DOHH2 (cell line): ENCODE measurements around the gene BIK.
"Not testable (repeated sequence)": the region's sequence is repeated elsewhere in the genome, so short reads cannot be mapped to it uniquely, and the experiment has no call there.

Experiments used
- H3F3A ChIP-seq: fragments of 200-600 bp; sonication (generic), shearing (Covaris generic); 2 replicates; pipeline ENCODE4 v1.6.0; 2016; ENCODE audit warnings: antibody characterized with exemption, mild to moderate bottlenecking; ENCODE audit not compliant: control insufficient read depth, insufficient read depth
- H3K27ac ChIP-seq: fragments of 200-600 bp; sonication (generic); 2 replicates; pipeline ENCODE4 v1.5.1; 2014; ENCODE audit warnings: low read depth, mild to moderate bottlenecking, low read length, moderate library complexity
- H3K27me3 ChIP-seq: fragments of 200-600 bp; sonication (generic); 2 replicates; pipeline ENCODE4 v1.6.1; 2014; ENCODE audit warnings: mild to moderate bottlenecking, low read length, mixed read lengths; ENCODE audit not compliant: control insufficient read depth
- H3K36me3 ChIP-seq: fragments of 200-600 bp; sonication (generic); 2 replicates; pipeline ENCODE4 v1.6.1; 2014; ENCODE audit warnings: mild to moderate bottlenecking, low read length, moderate library complexity, mixed read lengths; ENCODE audit not compliant: control insufficient read depth
- H3K4me1 ChIP-seq: fragments of 200-600 bp; sonication (generic); 2 replicates; pipeline ENCODE4 v1.6.1; 2014; ENCODE audit warnings: mild to moderate bottlenecking, low read length, mixed read lengths; ENCODE audit not compliant: control insufficient read depth
- H3K4me2 ChIP-seq: fragments of 200-600 bp; sonication (generic); 2 replicates; pipeline ENCODE4 v1.6.0; 2014; ENCODE audit warnings: mild to moderate bottlenecking, low read length, moderate library complexity
- H3K4me3 ChIP-seq: fragments of 200-600 bp; sonication (generic); 2 replicates; pipeline ENCODE4 v1.5.1; 2014; ENCODE audit warnings: mild to moderate bottlenecking, low read length, mixed read lengths
- H3K79me2 ChIP-seq: fragments of 200-600 bp; sonication (generic); 2 replicates; pipeline ENCODE4 v1.6.1; 2014; ENCODE audit warnings: mild to moderate bottlenecking, low read length, mixed read lengths; ENCODE audit not compliant: control insufficient read depth
- H3K9me2 ChIP-seq: fragments of 200-600 bp; sonication (generic); replicated peaks from 2 replicates; pipeline ENCODE4 v1.6.1; 2014; ENCODE audit warnings: mild to moderate bottlenecking, low read length, mixed read lengths; ENCODE audit not compliant: control insufficient read depth
- H3K9me3 ChIP-seq: fragments of 200-600 bp; sonication (generic); 2 replicates; pipeline ENCODE4 v1.6.1; 2014; ENCODE audit warnings: antibody characterized with exemption, low read length, mixed read lengths; ENCODE audit not compliant: control insufficient read depth, insufficient read depth
- H4K20me1 ChIP-seq: fragments of 200-600 bp; sonication (generic); 2 replicates; pipeline ENCODE4 v1.6.0; 2014; ENCODE audit warnings: low read depth, mild to moderate bottlenecking, antibody characterized with exemption, low read length, moderate library complexity; ENCODE audit not compliant: control insufficient read depth, insufficient read depth
- CTCF ChIP-seq: fragments of 200-600 bp; sonication (generic); IDR thresholded peaks from one replicate; pipeline ENCODE4 v1.5.1; 2014; ENCODE audit warnings: antibody characterized with exemption, mild to moderate bottlenecking, low read depth, low read length; ENCODE audit not compliant: poor library complexity, severe bottlenecking
- EZH2phosphoT487 ChIP-seq: fragments of 200-600 bp; sonication (generic); IDR thresholded peaks from 2 replicates; pipeline ENCODE4 v1.6.1; 2017; ENCODE audit warnings: borderline replicate concordance, mild to moderate bottlenecking, antibody characterized with exemption, low read length, moderate library complexity, mixed read lengths

Gene BIK

DNA sequence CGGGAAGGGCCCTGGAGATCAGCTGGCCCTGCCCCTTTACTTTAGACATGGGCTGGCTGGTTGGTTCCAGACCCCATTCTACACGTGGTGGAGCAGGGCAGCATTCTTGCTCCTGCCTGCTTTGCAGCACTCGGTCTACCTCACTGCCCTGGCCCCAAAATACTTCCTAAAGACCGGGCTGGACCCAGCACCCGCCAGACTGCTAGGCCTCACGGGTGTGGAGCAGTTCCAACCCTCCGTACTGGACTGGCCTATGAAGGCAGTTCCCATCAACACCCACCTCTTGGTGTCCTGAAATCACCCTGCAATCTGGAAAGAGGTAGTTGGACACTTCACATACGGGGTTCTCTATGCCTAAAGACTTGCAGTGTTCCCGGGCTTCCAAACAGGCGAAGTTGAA, 26.3 kb downstream of the BIK start:
- peaks cover 84% of the 10 kb centered on the region for H3K36me3 ChIP-seq
- H3K4me3 ChIP-seq: no peak overlapping the region
- no peaks in the 10 kb centered on the region for H3K9me3 ChIP-seq
- H3K79me2 ChIP-seq: peaks cover 19% of the 10 kb centered on the region
- peaks cover 3% of the 10 kb centered on the region; the same call in 1 of the 2 replicates for H4K20me1 ChIP-seq
- H3K9me2 ChIP-seq: no peaks in the 10 kb centered on the region
- H3K4me2 ChIP-seq: no peak overlapping the region
- peaks cover 9% of the 10 kb centered on the region for H3K4me1 ChIP-seq
- no peak overlapping the region for H3K27ac ChIP-seq
- H3K27me3 ChIP-seq: no peaks in the 10 kb centered on the region
- TF ChIP-seq CTCF (no peak), EZH2phosphoT487 (no peak)
- no peaks in the 10 kb centered on the region for H3F3A ChIP-seq

- TF ChIP-seq CTCF (no peak), EZH2phosphoT487 (no peak)
These were observed 32.5 kb downstream of the BIK start, which contains the start of gene MCAT for GRCh38 chr22:43142880-43143562. Gene MCAT, minus strand, starts transcription at chr22:43143398. Its CDS starts 50 bp downstream, at chr22:43143348.

GRCh38 chr22:43144949-43145348, 34.4 kb downstream of the BIK start:
- Histone ChIP-seq H3K4me1 (peaks cover 43% of the 10 kb centered on the region), H3K27ac (no peak overlapping the region), H3F3A (peaks cover 9% of the 10 kb centered on the region), H3K36me3 (peaks cover 19% of the 10 kb centered on the region), H4K20me1 (peaks cover 6% of the 10 kb centered on the region; the same call in 1 of the 2 replicates), H3K9me3 (no peaks in the 10 kb centered on the region), H3K4me2 (no peak overlapping the region), H3K27me3 (no peaks in the 10 kb centered on the region), H3K9me2 (no peaks in the 10 kb centered on the region), H3K79me2 (peaks cover 32% of the 10 kb centered on the region), H3K4me3 (no peak overlapping the region)
- TF ChIP-seq EZH2phosphoT487 (no peak), CTCF (no peak)

More at GRCh38 chr22:43142880-43143562, 32.5 kb downstream of the BIK start, which contains the start of gene MCAT:
- Histone ChIP-seq H3K4me2 (peak within 1 kb of the TSS; percentile 76), H3K27ac (peak within 1 kb of the TSS; percentile 25), H3K4me3 (peak within 1 kb of the TSS; percentile 100), H4K20me1 (peaks cover 6% of the 10 kb centered on the region; the same call in 1 of the 2 replicates), H3K4me1 (peaks cover 33% of the 10 kb centered on the region), H3K9me3 (no peaks in the 10 kb centered on the region), H3K79me2 (peaks cover 32% of the 10 kb centered on the region), H3K27me3 (no peaks in the 10 kb centered on the region), H3K9me2 (no peaks in the 10 kb centered on the region), H3F3A (peaks cover 9% of the 10 kb centered on the region), H3K36me3 (peaks cover 36% of the 10 kb centered on the region)

- not testable (repeated sequence) for H4K20me1 ChIP-seq, H3K9me3 ChIP-seq, H3K27ac ChIP-seq, H3K9me2 ChIP-seq, H3K27me3 ChIP-seq, H3K4me2 ChIP-seq, H3K4me3 ChIP-seq, H3F3A ChIP-seq
- Histone ChIP-seq H3K4me1 (peaks cover 43% of the 10 kb centered on the region), H3K79me2 (peaks cover 28% of the 10 kb centered on the region), H3K36me3 (peaks cover 14% of the 10 kb centered on the region)
These were observed 34.8 kb downstream of the BIK start for GRCh38 chr22:43145371-43145770.

DNA sequence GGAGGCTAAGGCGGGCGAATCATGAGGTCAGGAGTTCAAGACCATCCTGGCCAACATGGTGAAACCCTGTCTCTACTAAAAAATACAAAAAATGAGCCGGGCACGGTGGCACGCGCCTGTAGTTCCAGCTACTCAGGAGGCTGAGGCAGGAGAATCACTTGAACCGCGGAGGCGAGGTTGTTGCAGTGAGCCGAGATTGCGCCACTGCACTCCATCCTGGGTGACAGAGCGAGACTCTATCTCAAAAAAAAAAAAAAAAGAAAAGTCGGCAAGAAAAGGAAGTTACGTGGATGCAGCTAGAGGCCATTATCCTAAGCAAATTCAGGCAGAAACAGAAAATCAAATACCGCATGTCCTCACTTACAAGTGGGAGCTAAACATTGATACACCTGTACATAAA, 35.8 kb downstream of the BIK start:
- peak overlapping the region; percentile 68 for H3K4me2 ChIP-seq

More for the DNA sequence above, 35.8 kb downstream of the BIK start:
- Histone ChIP-seq H3K79me2 (peaks cover 18% of the 10 kb centered on the region), H3K4me1 (peaks cover 46% of the 10 kb centered on the region)
- H3K9me2 ChIP-seq, H3F3A ChIP-seq, H4K20me1 ChIP-seq, H3K4me3 ChIP-seq, H3K27ac ChIP-seq, H3K9me3 ChIP-seq, H3K36me3 ChIP-seq, H3K27me3 ChIP-seq: not testable (repeated sequence)
